ENCODE results near the gene MCF2L2. TPM values are rescaled to one million over a fixed set of nuclear protein-coding genes. Genes with fewer than 3 reads are reported as not detected.

The MCF2L2 gene
- total and polyA plus RNA-seq, 11 donors = 0.12 to 1.4 (median 0.23) TPM; not detected in 1

DNA sequence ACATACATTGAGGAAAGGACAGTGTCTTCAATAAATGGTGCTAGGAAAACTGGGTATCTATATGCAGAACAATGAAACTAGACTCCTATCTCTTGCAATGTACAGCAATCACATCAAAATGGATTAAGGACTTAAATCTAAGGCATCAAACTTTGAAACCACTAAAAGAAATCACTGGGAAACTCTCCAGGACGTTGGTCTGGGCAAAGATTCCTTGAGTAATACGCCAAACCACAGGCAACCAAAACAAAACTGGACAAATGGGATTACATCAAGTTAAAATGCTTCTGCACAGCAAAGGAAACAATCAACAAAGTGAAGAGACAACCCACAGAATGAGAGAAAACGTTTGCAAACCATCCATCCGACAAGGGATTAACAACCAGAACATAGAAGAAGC, 280.4 kb downstream of the MCF2L2 start:
- WGBS, 4 donors = 65 to 73% (median 69%) methylated on average over 4 of the region's 4 CpGs
- no peak for TF ChIP-seq POLR2A (IDR thresholded peaks at IDR 0.05)
- TF ChIP-seq, protein P1, sequence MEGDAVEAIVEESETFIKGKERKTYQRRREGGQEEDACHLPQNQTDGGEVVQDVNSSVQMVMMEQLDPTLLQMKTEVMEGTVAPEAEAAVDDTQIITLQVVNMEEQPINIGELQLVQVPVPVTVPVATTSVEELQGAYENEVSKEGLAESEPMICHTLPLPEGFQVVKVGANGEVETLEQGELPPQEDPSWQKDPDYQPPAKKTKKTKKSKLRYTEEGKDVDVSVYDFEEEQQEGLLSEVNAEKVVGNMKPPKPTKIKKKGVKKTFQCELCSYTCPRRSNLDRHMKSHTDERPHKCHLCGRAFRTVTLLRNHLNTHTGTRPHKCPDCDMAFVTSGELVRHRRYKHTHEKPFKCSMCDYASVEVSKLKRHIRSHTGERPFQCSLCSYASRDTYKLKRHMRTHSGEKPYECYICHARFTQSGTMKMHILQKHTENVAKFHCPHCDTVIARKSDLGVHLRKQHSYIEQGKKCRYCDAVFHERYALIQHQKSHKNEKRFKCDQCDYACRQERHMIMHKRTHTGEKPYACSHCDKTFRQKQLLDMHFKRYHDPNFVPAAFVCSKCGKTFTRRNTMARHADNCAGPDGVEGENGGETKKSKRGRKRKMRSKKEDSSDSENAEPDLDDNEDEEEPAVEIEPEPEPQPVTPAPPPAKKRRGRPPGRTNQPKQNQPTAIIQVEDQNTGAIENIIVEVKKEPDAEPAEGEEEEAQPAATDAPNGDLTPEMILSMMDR (IDR thresholded peaks at IDR 0.05) = no peak
- Histone ChIP-seq H3K4me3 (no peak overlapping the region), H3K27ac (no peak overlapping the region), H3K9me3 (no peaks in the 10 kb centered on the region), H3K27me3 (no peaks in the 10 kb centered on the region), H3K36me3 (no peaks in the 10 kb centered on the region), H3K4me1 (no peaks in the 10 kb centered on the region)
- intact Hi-C loops (cut with DNase I) = no loop called here
- DNase-seq = no peak
- ATAC-seq = no peak

DNA sequence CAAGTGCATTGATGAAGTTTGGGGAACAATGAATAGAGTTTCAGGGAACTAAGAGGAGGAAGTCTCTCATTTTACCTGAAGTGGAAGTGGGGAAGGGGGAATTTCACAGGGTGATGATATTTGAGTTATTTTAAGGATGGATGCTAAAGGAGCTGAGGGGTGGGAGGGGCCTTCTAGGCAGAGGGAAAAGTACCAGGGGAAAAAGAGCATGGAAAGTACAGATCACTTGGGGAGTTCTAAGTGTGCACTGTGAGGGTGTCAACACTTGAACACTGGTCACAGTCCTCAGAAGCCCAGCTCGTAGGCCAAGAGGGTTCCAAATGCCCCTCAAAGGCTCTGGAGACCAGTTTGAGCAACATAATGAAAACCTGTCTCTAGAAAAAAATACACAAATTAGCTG, 284.1 kb downstream of the MCF2L2 start:
- H3K27ac ChIP-seq = no peak overlapping the region
- TF ChIP-seq POLR2A (IDR thresholded peaks at IDR 0.05) = no peak
- intact Hi-C loops (cut with DNase I) = no loop called here
- H3K4me1 ChIP-seq = no peaks in the 10 kb centered on the region
- H3K9me3 ChIP-seq = no peaks in the 10 kb centered on the region
- WGBS, 4 donors = 71 to 94% (median 83%) methylated on average over 1 of the region's 1 CpG
- H3K27me3 ChIP-seq = peaks cover 0 to 4% (median 0%) of the 10 kb centered on the region in 9 donors
- ATAC-seq (no peak), DNase-seq (no peak)
- H3K36me3 ChIP-seq = no peaks in the 10 kb centered on the region
- no peak overlapping the region for H3K4me3 ChIP-seq

DNA sequence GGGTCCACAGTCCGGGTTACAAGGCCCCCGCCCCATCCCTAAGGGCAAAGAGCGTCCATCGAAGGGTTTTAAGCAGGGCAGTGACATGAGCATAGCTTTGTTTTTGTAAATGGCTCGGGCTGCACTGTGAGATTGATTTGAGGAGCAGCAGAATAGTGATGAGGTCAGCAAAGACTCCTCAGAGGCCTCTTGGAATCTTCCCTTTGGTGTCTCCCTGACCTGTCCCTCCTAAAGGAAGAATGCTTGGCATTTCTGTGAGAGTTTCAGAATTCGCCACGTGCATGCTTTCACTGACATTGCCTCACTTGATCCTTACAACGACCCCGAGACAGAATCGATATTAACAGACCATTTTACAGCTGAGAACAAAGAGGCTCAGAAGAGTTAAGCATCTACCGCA, 286.2 kb downstream of the MCF2L2 start:
- no peak for TF ChIP-seq POLR2A (IDR thresholded peaks at IDR 0.05)
- TF ChIP-seq, protein P1 (IDR thresholded peaks at IDR 0.05) = no peak
- intact Hi-C loops (cut with DNase I) = no loop called here
- Histone ChIP-seq H3K9me3 (no peaks in the 10 kb centered on the region), H3K4me1 (no peaks in the 10 kb centered on the region), H3K27ac (no peak overlapping the region), H3K36me3 (no peaks in the 10 kb centered on the region), H3K4me3 (no peak overlapping the region), H3K27me3 (peaks cover 0 to 4% (median 0%) of the 10 kb centered on the region in 9 donors)
- DNase-seq = no peak
- WGBS, 4 donors = 65 to 69% (median 66%) methylated on average over 11 of the region's 11 CpGs
- no peak for ATAC-seq

DNA sequence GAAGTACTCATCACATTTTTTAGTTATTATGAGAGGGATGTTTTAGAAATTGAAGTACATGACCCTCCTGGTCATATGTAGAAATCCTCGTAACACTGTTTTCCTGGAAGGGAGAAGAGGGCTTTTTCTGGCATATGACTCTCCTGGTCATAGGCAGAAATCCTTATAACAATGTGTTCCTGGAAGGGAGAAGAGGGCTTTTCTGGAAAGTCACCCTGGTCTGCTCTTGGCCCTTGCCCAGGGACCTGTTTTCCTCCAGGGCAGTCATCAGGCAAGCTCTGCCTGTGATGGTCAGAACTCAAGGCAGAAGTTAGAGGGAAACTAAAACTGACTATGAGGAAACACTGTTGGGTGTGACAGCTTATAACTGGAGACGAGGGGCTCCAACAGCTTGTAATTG, 293.6 kb downstream of the MCF2L2 start:
- peaks cover 0 to 11% (median 0%) of the 10 kb centered on the region in 9 donors for H3K27me3 ChIP-seq
- H3K4me1 ChIP-seq = no peaks in the 10 kb centered on the region
- H3K27ac ChIP-seq = no peak overlapping the region
- no peak for ATAC-seq
- 68 to 85% (median 79%) methylated on average over 2 of the region's 2 CpGs for WGBS, 4 donors
- H3K9me3 ChIP-seq = peaks cover 0 to 1% (median under 1%) of the 10 kb centered on the region in 12 donors
- TF ChIP-seq POLR2A (IDR thresholded peaks at IDR 0.05) = no peak
- TF ChIP-seq, protein P1 (IDR thresholded peaks at IDR 0.05) = no peak
- intact Hi-C loops (cut with DNase I) = no loop called here
- H3K36me3 ChIP-seq = no peaks in the 10 kb centered on the region
- H3K4me3 ChIP-seq = no peak overlapping the region
- no peak for DNase-seq

DNA sequence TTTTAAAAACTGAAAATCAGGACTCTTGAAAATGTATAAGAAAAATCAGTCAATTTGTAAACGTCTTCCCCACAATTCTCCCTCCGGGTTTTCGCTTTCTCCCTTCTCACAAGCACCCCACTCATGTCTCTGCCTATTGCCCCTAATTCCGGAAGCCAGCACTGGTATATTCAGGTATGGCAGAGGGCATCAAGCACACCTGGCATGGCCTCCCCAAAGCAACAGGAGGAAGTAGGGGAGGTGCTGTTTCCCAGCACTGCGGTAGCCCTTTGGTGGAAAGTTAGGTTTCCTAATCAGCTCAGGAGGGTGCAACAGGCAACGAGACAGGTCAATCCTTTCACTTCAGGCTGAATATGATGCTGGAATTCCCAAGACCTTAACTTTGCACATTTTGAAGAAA, 296.0 kb downstream of the MCF2L2 start:
- WGBS, 4 donors = 51 to 64% (median 56%) methylated on average over 6 of the region's 6 CpGs
- H3K4me1 ChIP-seq = no peaks in the 10 kb centered on the region
- no peak for DNase-seq
- H3K27ac ChIP-seq = no peak overlapping the region
- H3K9me3 ChIP-seq = peaks cover 0 to 18% (median 4%) of the 10 kb centered on the region in 12 donors
- H3K4me3 ChIP-seq = no peak overlapping the region
- no peaks in the 10 kb centered on the region for H3K36me3 ChIP-seq
- intact Hi-C loops (cut with DNase I) = no loop called here
- TF ChIP-seq, protein P1 (IDR thresholded peaks at IDR 0.05) = no peak
- no peak for TF ChIP-seq POLR2A (IDR thresholded peaks at IDR 0.05)
- peaks cover 0 to 11% (median 0%) of the 10 kb centered on the region in 9 donors for H3K27me3 ChIP-seq
- no peak for ATAC-seq
